Adrenal gland (tissue), 12 donors: ENCODE results near the gene SELENOM. TPM values are rescaled to one million over a fixed set of nuclear protein-coding genes. Genes with fewer than 3 reads are reported as not detected.

ENCODE experiments used
- DNase-seq, 7 donors: peaks; one replicate each; pipeline ENCODE4 v3.0.0-alpha.2; 2019 to 2020
- H3K27ac ChIP-seq, 5 donors: fragments of 200-600 bp; sonication (generic) in 4 of 5; 1 replicate in 3 of 5; 2 replicates in 2 of 5; pipeline versions ENCODE4 v1.5.1 to v1.8.0; 2016 to 2020; ENCODE audit warnings: mild to moderate bottlenecking in 1 of 5
- H3K27me3 ChIP-seq: fragments of 200-600 bp; 2 replicates; pipeline ENCODE4 v1.8.0; 2021
- H3K36me3 ChIP-seq, 2 donors: fragments of 200-600 bp; replicated peaks in 1 of 2; 1 replicate in 1 of 2; 2 replicates in 1 of 2; pipeline versions ENCODE4 v1.5.1 to v1.8.0; 2018 to 2022
- H3K4me1 ChIP-seq, 2 donors: fragments of 200-600 bp; replicated peaks in 1 of 2; 1 replicate in 1 of 2; 2 replicates in 1 of 2; pipeline versions ENCODE4 v1.5.1 to v1.8.0; 2018 to 2021
- H3K4me3 ChIP-seq, 4 donors: fragments of 200-600 bp; sonication (generic) in 3 of 4; one replicate each; pipeline ENCODE4 v1.5.1; 2016 to 2018
- H3K9me3 ChIP-seq, 3 donors: fragments of 200-600 bp; sonication (generic) in 1 of 3; replicated peaks in 1 of 3; 1 replicate in 2 of 3; 2 replicates in 1 of 3; pipeline versions ENCODE4 v1.5.1 to v1.8.0; 2016 to 2021
- POLR2A ChIP-seq, 2 donors: fragments of 450-650 bp; IDR thresholded peaks; one replicate each; pipeline ENCODE4 v1.6.1; 2017; ENCODE audit warnings: antibody characterized with exemption in 2 of 2, mild to moderate bottlenecking in 2 of 2, moderate library complexity in 1 of 2
- WGBS, 4 donors: extraction: QIAGEN DNeasy Blood & Tissue Kit in 2 of 4; methylation state at CpG; one replicate each; pipeline versions ENCODE4 v1.1.5 to v1.1.7; 2013 to 2017; 5-methylcytosine and 5-hydroxymethylcytosine counted together
- intact Hi-C, 2 donors: fragments of 100-400 bp; cut with DNase I; formaldehyde crosslinking; loops; one replicate each; pipeline versions ENCODE4 v1.14.1 to v1.15.0; 2022 to 2023
- polyA plus RNA-seq, 3 donors: library from polyadenylated mRNA; stranded (reverse); fragments of 200-250 nt in 2 of 3; fragments of 350-450 nt in 1 of 3; fragmentation: Illumina TruSeq in 1 of 3; extraction: RNeasy Lipid Tissue Mini Kit (QIAGEN cat#74804) in 1 of 3; gene quantifications; one replicate each; pipeline ENCODE4 v1.2.3, GENCODE V29; 2013 to 2014
- total RNA-seq, 9 donors: library from RNA; depleted of rRNA in 4 of 9; stranded (reverse); fragments of >200 nt in 4 of 9; fragments of 120-200 nt in 1 of 9; fragmentation: NEBNext Ultra II Directional in 1 of 9; extraction: Animal tissue kit (Norgen Biotek cat#: 25700) in 1 of 9; gene quantifications; one replicate each; pipeline versions ENCODE4 v1.1.0 to v1.2.4, GENCODE V29; 2013 to 2023
- TF ChIP-seq, protein P1 (sequence below), 6 experiments: fragments of 450-650 bp in 4 of 6; fragments of 200-600 bp in 2 of 6; sonication (generic) in 1 of 6; IDR thresholded peaks; 1 replicate in 5 of 6; 2 replicates in 1 of 6; pipeline versions ENCODE4 v1.5.1 to v1.8.0; 2016 to 2021; ENCODE audit warnings: antibody characterized with exemption in 6 of 6, mild to moderate bottlenecking in 2 of 6, moderate library complexity in 1 of 6
- donor health status: healthy with polysubstance abuse.
- donor health status: Bipolar disorder and iron deficiency.
- donor health status: DM: yes; HTN: yes; CAD: no.
- donor health status: DM: no; HTN: no; CAD: no.
- donor health status: DM: no; HTN: no; CAD: no.
- donor health status: DM: yes; HTN: yes; CAD: no.

The SELENOM gene
- total and polyA plus RNA-seq, 12 donors: 6.6 to 546 (median 121) TPM

GRCh38 chr22:31128156-31128555 lies 20.8 kb upstream of the SELENOM start:
- H3K36me3 ChIP-seq: no peaks in the 10 kb centered on the region
- TF ChIP-seq POLR2A (IDR thresholded peaks at IDR 0.05): no peak
- TF ChIP-seq, protein P1, sequence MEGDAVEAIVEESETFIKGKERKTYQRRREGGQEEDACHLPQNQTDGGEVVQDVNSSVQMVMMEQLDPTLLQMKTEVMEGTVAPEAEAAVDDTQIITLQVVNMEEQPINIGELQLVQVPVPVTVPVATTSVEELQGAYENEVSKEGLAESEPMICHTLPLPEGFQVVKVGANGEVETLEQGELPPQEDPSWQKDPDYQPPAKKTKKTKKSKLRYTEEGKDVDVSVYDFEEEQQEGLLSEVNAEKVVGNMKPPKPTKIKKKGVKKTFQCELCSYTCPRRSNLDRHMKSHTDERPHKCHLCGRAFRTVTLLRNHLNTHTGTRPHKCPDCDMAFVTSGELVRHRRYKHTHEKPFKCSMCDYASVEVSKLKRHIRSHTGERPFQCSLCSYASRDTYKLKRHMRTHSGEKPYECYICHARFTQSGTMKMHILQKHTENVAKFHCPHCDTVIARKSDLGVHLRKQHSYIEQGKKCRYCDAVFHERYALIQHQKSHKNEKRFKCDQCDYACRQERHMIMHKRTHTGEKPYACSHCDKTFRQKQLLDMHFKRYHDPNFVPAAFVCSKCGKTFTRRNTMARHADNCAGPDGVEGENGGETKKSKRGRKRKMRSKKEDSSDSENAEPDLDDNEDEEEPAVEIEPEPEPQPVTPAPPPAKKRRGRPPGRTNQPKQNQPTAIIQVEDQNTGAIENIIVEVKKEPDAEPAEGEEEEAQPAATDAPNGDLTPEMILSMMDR (IDR thresholded peaks at IDR 0.05): no peak
- no peak overlapping the region for H3K4me3 ChIP-seq
- H3K27ac ChIP-seq: no peak overlapping the region
- H3K9me3 ChIP-seq: no peaks in the 10 kb centered on the region
- peaks cover 0 to 1% of the 10 kb centered on the region in 2 donors for H3K4me1 ChIP-seq
- no peaks in the 10 kb centered on the region for H3K27me3 ChIP-seq
- WGBS, 4 donors: 80 to 90% (median 87%) methylated on average over 5 to 7 of the region's 7 CpGs
- intact Hi-C loops: no loop called here
- DNase-seq: no peak

DNA sequence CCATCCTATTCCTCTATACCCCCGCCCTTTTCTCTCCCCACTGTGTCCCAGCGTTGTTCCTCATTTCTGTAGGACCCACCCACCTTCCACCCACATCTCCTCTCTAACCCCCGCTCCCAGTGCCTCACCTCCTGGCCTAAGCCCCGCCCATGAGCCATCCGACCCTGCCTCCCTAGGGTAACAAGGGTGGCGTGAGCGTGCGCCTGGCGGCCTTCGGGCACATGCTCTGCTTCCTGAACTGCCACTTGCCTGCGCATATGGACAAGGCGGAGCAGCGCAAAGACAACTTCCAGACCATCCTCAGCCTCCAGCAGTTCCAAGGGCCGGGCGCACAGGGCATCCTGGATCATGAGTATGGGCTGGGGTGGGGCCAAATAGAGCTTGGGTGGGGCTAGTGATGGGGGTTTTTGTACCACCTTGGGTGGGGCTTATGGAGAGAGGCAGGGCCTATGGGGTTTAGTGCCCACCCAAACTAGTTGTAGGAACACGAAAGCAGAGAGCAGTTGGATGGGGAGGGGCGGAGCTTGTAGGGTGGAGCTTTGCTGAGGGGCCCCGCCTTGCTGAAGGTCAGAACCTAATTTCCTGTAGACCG lies 19.9 kb upstream of the SELENOM start:
- H3K4me3 ChIP-seq: no peak overlapping the region
- 59 to 70% (median 61%) methylated on average over 15 to 19 of the region's 19 CpGs for WGBS, 4 donors
- peaks cover 8 to 10% of the 10 kb centered on the region in 2 donors for H3K4me1 ChIP-seq
- no peak for DNase-seq
- no peak overlapping the region for H3K27ac ChIP-seq
- no peaks in the 10 kb centered on the region for H3K9me3 ChIP-seq
- no peak for TF ChIP-seq POLR2A (IDR thresholded peaks at IDR 0.05)
- TF ChIP-seq, protein P1 (IDR thresholded peaks at IDR 0.05): no peak
- intact Hi-C loops: no loop called here
- no peaks in the 10 kb centered on the region for H3K36me3 ChIP-seq
- H3K27me3 ChIP-seq: no peaks in the 10 kb centered on the region

DNA sequence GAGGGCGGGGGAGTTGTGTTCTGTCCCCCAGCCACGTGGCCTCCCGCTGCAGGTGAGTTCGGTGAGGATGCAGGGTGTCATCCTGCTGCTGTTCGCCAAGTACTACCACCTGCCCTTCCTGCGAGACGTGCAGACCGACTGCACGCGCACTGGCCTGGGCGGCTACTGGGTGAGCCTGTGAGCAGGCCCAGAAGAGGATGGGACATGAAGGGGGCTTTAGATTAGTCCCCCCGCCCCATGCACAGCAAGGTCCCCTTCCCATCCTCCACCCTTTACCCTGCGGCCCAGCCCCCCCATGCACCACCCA lies 19.5 kb upstream of the SELENOM start:
- no peak overlapping the region for H3K27ac ChIP-seq
- TF ChIP-seq, protein P1 (IDR thresholded peaks at IDR 0.05): no peak
- TF ChIP-seq POLR2A (IDR thresholded peaks at IDR 0.05): no peak
- H3K36me3 ChIP-seq: no peaks in the 10 kb centered on the region
- no peaks in the 10 kb centered on the region for H3K27me3 ChIP-seq
- H3K9me3 ChIP-seq: no peaks in the 10 kb centered on the region
- no peak for DNase-seq
- 80 to 87% (median 83%) methylated on average over 8 to 13 of the region's 13 CpGs for WGBS, 4 donors
- H3K4me1 ChIP-seq: peaks cover 12 to 15% of the 10 kb centered on the region in 2 donors
- H3K4me3 ChIP-seq: no peak overlapping the region
- intact Hi-C loops: no loop called here

GRCh38 chr22:31126128-31126868 lies 18.9 kb upstream of the SELENOM start:
- DNase-seq: no peak
- 83 to 90% (median 87%) methylated on average over 10 to 22 of the region's 22 CpGs for WGBS, 4 donors
- Histone ChIP-seq H3K36me3 (no peaks in the 10 kb centered on the region), H3K27ac (no peak overlapping the region), H3K9me3 (no peaks in the 10 kb centered on the region), H3K4me1 (peaks cover 12 to 15% of the 10 kb centered on the region in 2 donors), H3K27me3 (no peaks in the 10 kb centered on the region), H3K4me3 (no peak overlapping the region)
- intact Hi-C loops: no loop called here
- TF ChIP-seq, protein P1 (IDR thresholded peaks at IDR 0.05): no peak
- no peak for TF ChIP-seq POLR2A (IDR thresholded peaks at IDR 0.05)
